GF-D8 (cell line): ENCODE results near the gene XAF1.
A peak's percentile ranks its signal among the peaks of the same experiment; 100 is the strongest.
"Not testable (repeated sequence)": the region's sequence is repeated elsewhere in the genome, so short reads cannot be mapped to it uniquely, and the experiment has no call there.

Experiments
- DNase-seq: peaks from one replicate; lab custom pipeline; 2025; lab: John Stamatoyannopoulos, UW

Gene XAF1

GRCh38 chr17:6755731-6756184, at the start of gene XAF1:
TSS of gene XAF1 (plus strand) at chr17:6756046. CDS start at chr17:6756079, 33 bp downstream.
- no peak for DNase-seq

GRCh38 chr17:6706499-6706898, 49.3 kb upstream of the XAF1 start:
- no peak for DNase-seq

- no peak for DNase-seq
Measured at GRCh38 chr17:6706996-6707395, 48.9 kb upstream of the XAF1 start.

- no peak for DNase-seq
Measured at GRCh38 chr17:6708357-6708961, 47.4 kb upstream of the XAF1 start.

GRCh38 chr17:6710317-6710716, 45.5 kb upstream of the XAF1 start:
- DNase-seq: no peak

- no peak for DNase-seq
Measured at GRCh38 chr17:6711081-6711674, 44.7 kb upstream of the XAF1 start.

GRCh38 chr17:6711681-6712057, 44.2 kb upstream of the XAF1 start:
- DNase-seq: no peak

GRCh38 chr17:6712058-6712853, 43.6 kb upstream of the XAF1 start:
- DNase-seq: no peak

GRCh38 chr17:6712854-6713129, 43.1 kb upstream of the XAF1 start:
- no peak for DNase-seq

GRCh38 chr17:6713130-6713917, 42.5 kb upstream of the XAF1 start, which contains the start of gene SLC13A5:
TSS of gene SLC13A5 (minus strand) at chr17:6713369. CDS start at chr17:6713333, 36 bp downstream.
- DNase-seq: no peak

GRCh38 chr17:6713918-6714271, 42.0 kb upstream of the XAF1 start:
- DNase-seq: no peak

- no peak for DNase-seq
Measured at GRCh38 chr17:6714315-6714874, 41.5 kb upstream of the XAF1 start.

- no peak for DNase-seq
Measured at GRCh38 chr17:6716736-6717135, 39.1 kb upstream of the XAF1 start.

GRCh38 chr17:6721744-6722143, 34.1 kb upstream of the XAF1 start:
- DNase-seq: no peak

- DNase-seq: no peak
Measured at GRCh38 chr17:6724009-6724408, 31.8 kb upstream of the XAF1 start.

GRCh38 chr17:6729531-6729930, 26.3 kb upstream of the XAF1 start:
- DNase-seq: no peak

- DNase-seq: not testable (repeated sequence)
Measured at GRCh38 chr17:6746665-6747064, 9.2 kb upstream of the XAF1 start.

- no peak for DNase-seq
Measured at GRCh38 chr17:6748617-6749016, 7.2 kb upstream of the XAF1 start.

- no peak for DNase-seq
Measured at GRCh38 chr17:6749519-6749918, 6.3 kb upstream of the XAF1 start.

GRCh38 chr17:6752068-6752909, 3.6 kb upstream of the XAF1 start:
- peak; percentile 70 for DNase-seq

GRCh38 chr17:6753006-6753445, 2.8 kb upstream of the XAF1 start:
- peak; percentile 44 for DNase-seq
